IMR-90 (cell line): Measurements from ENCODE around the gene ELL2.

Source experiments
- CEBPB ChIP-seq: IDR thresholded peaks from 2 replicates; pipeline ENCODE4 v1.6.1; 2012; ENCODE audit warnings: low read depth, low read length, improper control_type of control experiment
- FOS ChIP-seq: fragments of 150-350 bp; IDR thresholded peaks from 2 replicates; pipeline ENCODE4 v1.6.1; 2016; ENCODE audit warnings: low read depth, low read length
- MAFK ChIP-seq: IDR thresholded peaks from 2 replicates; pipeline ENCODE4 v1.6.1; 2012; ENCODE audit warnings: low read depth, low read length, improper control_type of control experiment
- MAZ ChIP-seq: IDR thresholded peaks from 2 replicates; pipeline ENCODE4 v1.6.1; 2012; ENCODE audit warnings: low read depth, mild to moderate bottlenecking, low read length, improper control_type of control experiment, moderate library complexity, borderline replicate concordance
- MXI1 ChIP-seq: IDR thresholded peaks from 2 replicates; pipeline ENCODE4 v1.6.1; 2012; ENCODE audit warnings: low read depth, mild to moderate bottlenecking, low read length, moderate library complexity, borderline replicate concordance
- POLR2A ChIP-seq: IDR thresholded peaks from 2 replicates; pipeline ENCODE4 v1.6.1; 2012; ENCODE audit warnings: mild to moderate bottlenecking, low read depth, low read length
- RAD21 ChIP-seq: IDR thresholded peaks from 2 replicates; pipeline ENCODE4 v1.6.1; 2012; ENCODE audit warnings: low read length, improper control_type of control experiment
- RCOR1 ChIP-seq: IDR thresholded peaks from 2 replicates; pipeline ENCODE4 v1.6.1; 2012; ENCODE audit warnings: mild to moderate bottlenecking, low read length, improper control_type of control experiment; ENCODE audit not compliant: insufficient replicate concordance
- SMC3 ChIP-seq: fragments of 150-350 bp; IDR thresholded peaks from 2 replicates; pipeline ENCODE4 v1.6.1; 2016; ENCODE audit warnings: low read depth, mild to moderate bottlenecking, antibody characterized with exemption, low read length, moderate library complexity
- TF ChIP-seq, protein P1 (sequence below): conservative IDR thresholded peaks from 2 replicates; pipeline ENCODE4 v1.5.1; 2012; ENCODE audit warnings: mild to moderate bottlenecking, low read depth, low read length, improper control_type of control experiment

DNA sequence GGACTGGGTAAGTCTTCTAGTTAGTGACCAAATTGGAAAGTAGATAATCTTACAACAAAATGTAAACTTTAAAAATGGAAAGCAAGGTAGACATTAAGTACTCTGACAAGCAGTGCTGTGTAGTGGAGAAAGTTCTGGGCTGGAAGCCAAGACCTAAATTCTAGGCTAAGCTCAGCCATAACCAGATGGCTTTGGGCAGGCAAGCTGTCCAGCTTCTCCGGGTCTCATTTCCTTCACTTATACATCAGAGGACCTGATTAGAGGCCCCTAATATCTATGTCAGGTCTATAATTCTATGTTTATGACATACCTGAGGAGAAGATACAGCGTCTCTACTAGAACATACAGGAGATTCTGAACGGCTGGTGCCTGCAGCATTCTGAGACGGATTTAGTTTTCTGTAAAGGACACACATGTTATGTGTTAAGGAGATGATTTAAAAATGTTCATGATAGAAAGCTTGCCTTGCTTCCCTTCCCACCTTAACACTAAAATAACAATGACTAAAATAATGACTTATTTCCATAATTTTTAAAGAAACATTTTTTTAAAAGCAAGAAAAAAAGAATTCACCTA lies 61.2 kb downstream of the ELL2 start:
- TF ChIP-seq POLR2A (no peak), MAFK (no peak), SMC3 (no peak), CEBPB (no peak), MAZ (no peak), MXI1 (no peak), RAD21 (no peak), RCOR1 (no peak), FOS (no peak)
- TF ChIP-seq, protein P1, sequence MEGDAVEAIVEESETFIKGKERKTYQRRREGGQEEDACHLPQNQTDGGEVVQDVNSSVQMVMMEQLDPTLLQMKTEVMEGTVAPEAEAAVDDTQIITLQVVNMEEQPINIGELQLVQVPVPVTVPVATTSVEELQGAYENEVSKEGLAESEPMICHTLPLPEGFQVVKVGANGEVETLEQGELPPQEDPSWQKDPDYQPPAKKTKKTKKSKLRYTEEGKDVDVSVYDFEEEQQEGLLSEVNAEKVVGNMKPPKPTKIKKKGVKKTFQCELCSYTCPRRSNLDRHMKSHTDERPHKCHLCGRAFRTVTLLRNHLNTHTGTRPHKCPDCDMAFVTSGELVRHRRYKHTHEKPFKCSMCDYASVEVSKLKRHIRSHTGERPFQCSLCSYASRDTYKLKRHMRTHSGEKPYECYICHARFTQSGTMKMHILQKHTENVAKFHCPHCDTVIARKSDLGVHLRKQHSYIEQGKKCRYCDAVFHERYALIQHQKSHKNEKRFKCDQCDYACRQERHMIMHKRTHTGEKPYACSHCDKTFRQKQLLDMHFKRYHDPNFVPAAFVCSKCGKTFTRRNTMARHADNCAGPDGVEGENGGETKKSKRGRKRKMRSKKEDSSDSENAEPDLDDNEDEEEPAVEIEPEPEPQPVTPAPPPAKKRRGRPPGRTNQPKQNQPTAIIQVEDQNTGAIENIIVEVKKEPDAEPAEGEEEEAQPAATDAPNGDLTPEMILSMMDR, result no peak
